HepG2 (cell line): ENCODE results near the gene DPCD. TPM values are rescaled to one million over a fixed set of nuclear protein-coding genes. Genes with fewer than 3 reads are reported as not detected.

Experiments used
- ATAC-seq: fragments of 200-7000 bp; cut with Tn5 transposase; 3 replicates; pipeline ENCODE4 v1.9.1; 2020; ENCODE audit warnings: mild to moderate bottlenecking, moderate library complexity
- BruUV-seq: library from RNA; stranded (reverse); fragments of 400-500 nt; replicated peaks from 2 replicates; lab custom pipeline; 2021; lab: Mats Ljungman, UMichigan
- CTCF ChIA-PET: fragments of 300-600 bp; formaldehyde crosslinking; extraction: SDS; loops from one replicate; lab custom pipeline; 2021; ENCODE audit warnings: low total read pairs, inconsistent platforms, low intra/inter-chr PET ratio; lab: Yijun Ruan, JAX
- POLR2A ChIA-PET: fragments of 350-600 bp; sonication (Branson Sonifier 250); formaldehyde crosslinking; loops from one replicate; lab custom pipeline; 2020; ENCODE audit warnings: antibody characterized with exemption, inconsistent platforms; lab: Yijun Ruan, JAX
- DNase-seq: peaks from one replicate; pipeline ENCODE4 v3.0.0-alpha.2; 2015; ENCODE audit warnings: low spot score
- FAIRE-seq: peaks from 3 replicates; lab custom pipeline; 2011; peaks lifted over from hg19 to GRCh38; lab: Jason Lieb, UNC
- H2AFZ ChIP-seq: one replicate; pipeline ENCODE4 v1.6.1; 2011; ENCODE audit warnings: low read length, inconsistent platforms
- H3K27ac ChIP-seq: fragments of 300-600 bp; 3 replicates; pipeline ENCODE4 v1.8.0; 2011; ENCODE audit warnings: mixed run types, mild to moderate bottlenecking, mixed read lengths, low read length, inconsistent platforms; ENCODE audit not compliant: insufficient read depth; ENCODE audit errors: extremely low read length
- H3K27me3 ChIP-seq, 2 experiments: fragments of 200-600 bp in 1 of 2; 2 replicates in 1 of 2; 3 replicates in 1 of 2; pipeline versions ENCODE4 v1.6.0 to v1.8.0; 2011; ENCODE audit warnings: low read length in 2 of 2, mild to moderate bottlenecking in 2 of 2, moderate library complexity in 2 of 2, inconsistent platforms in 1 of 2; ENCODE audit not compliant: insufficient read depth in 2 of 2, control insufficient read depth in 1 of 2
- H3K36me3 ChIP-seq, 2 experiments: fragments of 200-600 bp in 1 of 2; replicated peaks in 1 of 2; 2 replicates in 1 of 2; 3 replicates in 1 of 2; pipeline versions ENCODE4 v1.5.1 to v1.8.0; 2011; ENCODE audit warnings: low read length in 2 of 2, inconsistent platforms in 1 of 2; ENCODE audit not compliant: insufficient read depth in 2 of 2, control insufficient read depth in 1 of 2
- H3K4me1 ChIP-seq: 2 replicates; pipeline ENCODE4 v1.5.1; 2012; ENCODE audit warnings: low read length, inconsistent platforms; ENCODE audit not compliant: insufficient read depth
- H3K4me2 ChIP-seq: 2 replicates; pipeline ENCODE4 v1.6.0; 2011; ENCODE audit warnings: low read depth, low read length, inconsistent platforms
- H3K4me3 ChIP-seq, 3 experiments: fragments of 200-600 bp in 1 of 3; sonication (generic), shearing (Covaris generic) in 1 of 3; replicated peaks in 1 of 3; 2 replicates each; pipeline ENCODE4 v1.5.1; 2011 to 2016; ENCODE audit warnings: low read length in 3 of 3, inconsistent platforms in 2 of 3, low read depth in 2 of 3, mild to moderate bottlenecking in 2 of 3, control low read depth in 1 of 3, mixed read lengths in 1 of 3; ENCODE audit not compliant: insufficient read depth in 1 of 3
- H3K79me2 ChIP-seq: one replicate; pipeline ENCODE4 v1.6.1; 2011; ENCODE audit warnings: low read length, inconsistent platforms; ENCODE audit not compliant: insufficient read depth
- H3K9ac ChIP-seq: 2 replicates; pipeline ENCODE4 v1.6.0; 2011; ENCODE audit warnings: mild to moderate bottlenecking, low read depth, low read length, inconsistent platforms; ENCODE audit not compliant: insufficient read depth
- H3K9me3 ChIP-seq: 2 replicates; pipeline ENCODE4 v1.5.1; 2012; ENCODE audit warnings: mild to moderate bottlenecking, low read length
- H4K20me1 ChIP-seq: 2 replicates; pipeline ENCODE4 v1.6.0; 2011; ENCODE audit warnings: inconsistent platforms, mild to moderate bottlenecking, low read length, moderate library complexity; ENCODE audit not compliant: insufficient read depth
- CC2D1A ChIP-seq: sonication (generic); formaldehyde crosslinking; IDR thresholded peaks from 2 replicates; pipeline ENCODE4 v1.8.1; 2023; ENCODE audit warnings: mild to moderate bottlenecking, missing genetic modification reagents
- CEBPB ChIP-seq: IDR thresholded peaks from 2 replicates; pipeline ENCODE4 v1.6.1; 2011; ENCODE audit warnings: low read depth, low read length, improper control_type of control experiment, borderline replicate concordance
- DNMT3B ChIP-seq: conservative IDR thresholded peaks from 2 replicates; pipeline ENCODE4 v1.6.1; 2016; ENCODE audit warnings: missing biosample characterization, control low read depth
- KDM3A ChIP-seq: IDR thresholded peaks from 2 replicates; pipeline ENCODE4 v1.6.1; 2018; ENCODE audit warnings: low read depth, missing compliant biosample characterization
- KMT2B ChIP-seq: IDR thresholded peaks from 2 replicates; pipeline ENCODE4 v1.6.1; 2016; ENCODE audit warnings: missing genetic modification reagents, missing compliant biosample characterization
- POLR2AphosphoS5 ChIP-seq: IDR thresholded peaks from 2 replicates; pipeline ENCODE4 v1.6.1; 2012; ENCODE audit warnings: low read depth, low read length
- PPARG ChIP-seq: conservative IDR thresholded peaks from 2 replicates; pipeline ENCODE4 v1.6.1; 2016; ENCODE audit warnings: missing biosample characterization, missing genetic modification reagents
- RELA ChIP-seq: sonication (generic); formaldehyde crosslinking; IDR thresholded peaks from 2 replicates; pipeline ENCODE4 v1.4.0; 2020; ENCODE audit warnings: missing genetic modification reagents
- SOX6 ChIP-seq, 2 experiments: fragments of 450-650 bp in 1 of 2; sonication (generic) in 1 of 2; formaldehyde crosslinking in 1 of 2; IDR thresholded peaks; 2 replicates each; pipeline versions ENCODE4 v1.4.0 to v1.6.1; 2017 to 2020; ENCODE audit warnings: antibody characterized with exemption in 1 of 2, mild to moderate bottlenecking in 1 of 2, missing genetic modification reagents in 1 of 2
- ZNF660 ChIP-seq: sonication (generic); formaldehyde crosslinking; IDR thresholded peaks from 2 replicates; pipeline ENCODE4 v1.5.1; 2020; ENCODE audit warnings: mild to moderate bottlenecking, low read depth, missing genetic modification reagents, borderline replicate concordance
- ZNF83 ChIP-seq: sonication (generic); formaldehyde crosslinking; IDR thresholded peaks from 2 replicates; pipeline ENCODE4 v1.4.0; 2020; ENCODE audit warnings: missing genetic modification reagents, mild to moderate bottlenecking, borderline replicate concordance
- ZZZ3 ChIP-seq: sonication (generic); formaldehyde crosslinking; IDR thresholded peaks from 2 replicates; pipeline ENCODE4 v1.4.0; 2020; ENCODE audit warnings: missing genetic modification reagents, mild to moderate bottlenecking, borderline replicate concordance
- WGBS: methylation state at CpG from one replicate; pipeline ENCODE4 v1.1.6; 2017; ENCODE audit warnings: low lambda C conversion rate; 5-methylcytosine and 5-hydroxymethylcytosine counted together
- in situ Hi-C: cut with HindIII; loops from 2 replicates; pipeline ENCODE4 v1.10.0; 2017; ENCODE audit warnings: low pct_unique_long_range_greater_than_20kb; ENCODE audit not compliant: extremely low pct_ligation_motif_present
- intact Hi-C: fragments of 100-400 bp; cut with micrococcal nuclease; formaldehyde crosslinking; loops from one replicate; pipeline ENCODE4 v1.10.0; 2022; ENCODE audit not compliant: unreplicated experiment
- polyA plus RNA-seq, 8 experiments: library from polyadenylated mRNA; depleted of rRNA in 3 of 8; stranded (reverse) in 7 of 8; unstranded in 1 of 8; fragments of >200 nt; fragmentation: Illumina TruSeq in 4 of 8; extraction: Trizol in 4 of 8; gene quantifications; 2 replicates each; pipeline versions ENCODE4 v1.2.1 to v1.2.3, GENCODE V29; 2011 to 2016; ENCODE audit warnings: low read depth in 4 of 8, missing spikeins in 1 of 8, mixed read lengths in 1 of 8; ENCODE audit not compliant: insufficient read depth in 1 of 8
- total RNA-seq, 5 experiments: library from RNA; depleted of rRNA; stranded (reverse); fragments of >200 nt; fragmentation: Illumina TruSeq; extraction: Trizol; gene quantifications; 2 replicates each; pipeline ENCODE4 v1.2.3, GENCODE V29; 2016; ENCODE audit warnings: low read depth in 1 of 5
- TF ChIP-seq, protein P1 (sequence below): IDR thresholded peaks from 2 replicates; pipeline ENCODE4 v1.6.1; 2018; ENCODE audit warnings: missing genetic modification reagents, mild to moderate bottlenecking, missing compliant biosample characterization
- TF ChIP-seq, protein P2 (sequence below): sonication (generic); formaldehyde crosslinking; IDR thresholded peaks from 2 replicates; pipeline ENCODE4 v1.5.1; 2020; ENCODE audit warnings: missing genetic modification reagents, mild to moderate bottlenecking, borderline replicate concordance

The DPCD gene
- total and polyA plus RNA-seq, 2 of the 13 experiments (the other 11 are each of a cell fraction or from before 2014, with no cell fraction given), result 25.2 to 27.0 TPM

- Histone ChIP-seq H3K4me1 (peaks cover 13% of the 10 kb centered on the region), H3K36me3 (peaks cover 2 to 3% of the 10 kb centered on the region in 2 experiments; a peak in 3 of 5 replicates), H2AFZ (no peak overlapping the region), H3K4me3 (no peak overlapping the region), H3K4me2 (no peak overlapping the region), H3K27me3 (0 out of 5 replicates have a peak, but pooled peaks cover 0 to 3% of the 10 kb centered on the region in 2 experiments), H4K20me1 (no peaks in the 10 kb centered on the region), H3K9ac (no peak overlapping the region), H3K9me3 (no peaks in the 10 kb centered on the region), H3K27ac (no peak overlapping the region), H3K79me2 (no peaks in the 10 kb centered on the region)
- POLR2A ChIA-PET, result no interaction called here
- in situ Hi-C loops (no loop called here), intact Hi-C loops (no loop called here)
- FAIRE-seq (no peak), ATAC-seq (no peak), DNase-seq (no peak)
- no peak for TF ChIP-seq RELA (CRISPR knock-in tag)
- TF ChIP-seq, protein P1, sequence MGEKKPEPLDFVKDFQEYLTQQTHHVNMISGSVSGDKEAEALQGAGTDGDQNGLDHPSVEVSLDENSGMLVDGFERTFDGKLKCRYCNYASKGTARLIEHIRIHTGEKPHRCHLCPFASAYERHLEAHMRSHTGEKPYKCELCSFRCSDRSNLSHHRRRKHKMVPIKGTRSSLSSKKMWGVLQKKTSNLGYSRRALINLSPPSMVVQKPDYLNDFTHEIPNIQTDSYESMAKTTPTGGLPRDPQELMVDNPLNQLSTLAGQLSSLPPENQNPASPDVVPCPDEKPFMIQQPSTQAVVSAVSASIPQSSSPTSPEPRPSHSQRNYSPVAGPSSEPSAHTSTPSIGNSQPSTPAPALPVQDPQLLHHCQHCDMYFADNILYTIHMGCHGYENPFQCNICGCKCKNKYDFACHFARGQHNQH (CRISPR knock-in tag), result no peak
- TF ChIP-seq CEBPB, result no peak
- TF ChIP-seq ZNF83 (CRISPR knock-in tag), result no peak
- no peak for TF ChIP-seq DNMT3B (CRISPR knock-in tag)
- no peak for TF ChIP-seq CC2D1A (CRISPR knock-in tag)
- TF ChIP-seq, protein P2, sequence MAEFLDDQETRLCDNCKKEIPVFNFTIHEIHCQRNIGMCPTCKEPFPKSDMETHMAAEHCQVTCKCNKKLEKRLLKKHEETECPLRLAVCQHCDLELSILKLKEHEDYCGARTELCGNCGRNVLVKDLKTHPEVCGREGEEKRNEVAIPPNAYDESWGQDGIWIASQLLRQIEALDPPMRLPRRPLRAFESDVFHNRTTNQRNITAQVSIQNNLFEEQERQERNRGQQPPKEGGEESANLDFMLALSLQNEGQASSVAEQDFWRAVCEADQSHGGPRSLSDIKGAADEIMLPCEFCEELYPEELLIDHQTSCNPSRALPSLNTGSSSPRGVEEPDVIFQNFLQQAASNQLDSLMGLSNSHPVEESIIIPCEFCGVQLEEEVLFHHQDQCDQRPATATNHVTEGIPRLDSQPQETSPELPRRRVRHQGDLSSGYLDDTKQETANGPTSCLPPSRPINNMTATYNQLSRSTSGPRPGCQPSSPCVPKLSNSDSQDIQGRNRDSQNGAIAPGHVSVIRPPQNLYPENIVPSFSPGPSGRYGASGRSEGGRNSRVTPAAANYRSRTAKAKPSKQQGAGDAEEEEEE (CRISPR knock-in tag), result no peak
- no peak for TF ChIP-seq KDM3A (CRISPR knock-in tag)
- TF ChIP-seq SOX6 (IDR thresholded peaks at IDR 0.05), result no peak
- no peak for TF ChIP-seq SOX6 (CRISPR knock-in tag; IDR thresholded peaks at IDR 0.05)
- TF ChIP-seq ZZZ3 (CRISPR knock-in tag), result no peak
- TF ChIP-seq ZNF660 (CRISPR knock-in tag), result no peak
- no peak for TF ChIP-seq POLR2AphosphoS5
- TF ChIP-seq PPARG (CRISPR knock-in tag), result no peak
- no peak for TF ChIP-seq KMT2B (CRISPR knock-in tag)
- no TSS peak for BruUV-seq
- CTCF ChIA-PET, result no interaction called here
- 78% methylated on average over 2 of the region's 2 CpGs for WGBS
Observed at GRCh38 chr10:101557541-101557940, 30.6 kb upstream of the DPCD start.
